HepG2 (cell line): ENCODE results near the gene CCDC167.

ENCODE experiments used
- CREB1 ChIP-seq, 2 experiments: fragments of 450-650 bp in 1 of 2; IDR thresholded peaks; 2 replicates each; pipeline ENCODE4 v1.6.1; 2016 to 2017; ENCODE audit warnings: control low read depth in 1 of 2, mild to moderate bottlenecking in 1 of 2, missing compliant biosample characterization in 1 of 2, missing genetic modification characterization in 1 of 2
- E2F2 ChIP-seq: sonication (generic); formaldehyde crosslinking; IDR thresholded peaks from 2 replicates; pipeline ENCODE4 v1.4.0; 2020; ENCODE audit warnings: missing genetic modification reagents, borderline replicate concordance
- EZH2 ChIP-seq: conservative IDR thresholded peaks from 2 replicates; pipeline ENCODE4 v1.6.1; 2012; ENCODE audit warnings: mild to moderate bottlenecking, low read depth, low read length, moderate library complexity
- JUNB ChIP-seq: sonication (generic); formaldehyde crosslinking; IDR thresholded peaks from 2 replicates; pipeline ENCODE4 v1.8.0; 2022; ENCODE audit warnings: missing genetic modification reagents, mild to moderate bottlenecking, borderline replicate concordance
- MTA1 ChIP-seq: sonication (generic); formaldehyde crosslinking; IDR thresholded peaks from 2 replicates; pipeline ENCODE4 v1.4.0; 2020; ENCODE audit warnings: missing genetic modification reagents, mild to moderate bottlenecking, borderline replicate concordance
- PREB ChIP-seq: sonication (generic); formaldehyde crosslinking; IDR thresholded peaks from 2 replicates; pipeline ENCODE4 v1.4.0; 2020; ENCODE audit warnings: missing genetic modification reagents
- SNAI1 ChIP-seq: sonication (generic); formaldehyde crosslinking; IDR thresholded peaks from 2 replicates; pipeline ENCODE4 v1.5.0; 2020; ENCODE audit warnings: mild to moderate bottlenecking, missing genetic modification reagents, borderline replicate concordance
- TARDBP ChIP-seq: sonication (generic); formaldehyde crosslinking; IDR thresholded peaks from 2 replicates; pipeline ENCODE4 v1.8.0; 2022; ENCODE audit warnings: mild to moderate bottlenecking, missing genetic modification reagents
- ZBTB1 ChIP-seq: sonication (generic); formaldehyde crosslinking; IDR thresholded peaks from 2 replicates; pipeline ENCODE4 v1.4.0; 2020; ENCODE audit warnings: missing genetic modification reagents, borderline replicate concordance
- ZFP36 ChIP-seq: fragments of 150-350 bp; IDR thresholded peaks from 2 replicates; pipeline ENCODE4 v1.6.1; 2018; ENCODE audit warnings: borderline replicate concordance, low read length, low read depth; ENCODE audit not compliant: partially characterized antibody
- ZFP41 ChIP-seq: sonication (generic); formaldehyde crosslinking; IDR thresholded peaks from 2 replicates; pipeline ENCODE4 v1.4.0; 2020; ENCODE audit warnings: mild to moderate bottlenecking, missing genetic modification reagents, borderline replicate concordance
- ZFP91 ChIP-seq: sonication (generic); formaldehyde crosslinking; IDR thresholded peaks from 2 replicates; pipeline ENCODE4 v1.9.0; 2022; ENCODE audit warnings: missing genetic modification reagents, mild to moderate bottlenecking, borderline replicate concordance
- ZNF367 ChIP-seq: sonication (generic); formaldehyde crosslinking; IDR thresholded peaks from 2 replicates; pipeline ENCODE4 v1.4.0; 2020; ENCODE audit warnings: missing genetic modification reagents, borderline replicate concordance
- ZNF891 ChIP-seq: sonication (generic); formaldehyde crosslinking; IDR thresholded peaks from 2 replicates; pipeline ENCODE4 v1.5.0; 2020; ENCODE audit warnings: mild to moderate bottlenecking, missing genetic modification reagents

- TF ChIP-seq PREB (CRISPR knock-in tag) (no peak), ZFP91 (no peak), JUNB (CRISPR knock-in tag) (no peak), SNAI1 (CRISPR knock-in tag) (no peak), ZNF367 (CRISPR knock-in tag) (no peak), CREB1 (IDR thresholded peaks at IDR 0.05) (no peak), CREB1 (CRISPR knock-in tag; IDR thresholded peaks at IDR 0.05) (no peak), E2F2 (CRISPR knock-in tag) (no peak), ZFP36 (no peak), EZH2 (no peak), ZFP41 (no peak), ZBTB1 (CRISPR knock-in tag) (no peak), ZNF891 (no peak), MTA1 (CRISPR knock-in tag) (no peak), TARDBP (CRISPR knock-in tag) (no peak)
These were observed 63.9 kb downstream of the CCDC167 start for GRCh38 chr6:37435816-37436215.
